Neuronal stem cell (in vitro differentiated cells): ENCODE measurements around the gene GGTLC1.
A peak's percentile ranks its signal among the peaks of the same experiment; 100 is the strongest.
"Not testable (repeated sequence)": the region's sequence is repeated elsewhere in the genome, so short reads cannot be mapped to it uniquely, and the experiment has no call there.

Experiments used
- DNase-seq: peaks from one replicate; pipeline ENCODE4 v3.0.0-alpha.2; 2013; ENCODE audit warnings: low spot score
- H2AFZ ChIP-seq: one replicate; pipeline ENCODE4 v1.6.1; 2013; ENCODE audit warnings: mild to moderate bottlenecking, low read length, inconsistent platforms
- H2AK5ac ChIP-seq: 2 replicates; pipeline ENCODE4 v1.6.1; 2013; ENCODE audit warnings: low read depth, mild to moderate bottlenecking, inconsistent platforms, low read length, moderate library complexity, mixed read lengths
- H2BK120ac ChIP-seq: 2 replicates; pipeline ENCODE4 v1.6.1; 2013; ENCODE audit warnings: low read depth, mild to moderate bottlenecking, inconsistent platforms, low read length, moderate library complexity, mixed read lengths
- H2BK12ac ChIP-seq: one replicate; pipeline ENCODE4 v1.6.1; 2013; ENCODE audit warnings: low read length, inconsistent platforms
- H2BK15ac ChIP-seq: 2 replicates; pipeline ENCODE4 v1.6.1; 2013; ENCODE audit warnings: mild to moderate bottlenecking, low read length, inconsistent platforms, mixed read lengths
- H2BK5ac ChIP-seq: one replicate; pipeline ENCODE4 v1.6.1; 2013; ENCODE audit warnings: inconsistent platforms, mild to moderate bottlenecking, low read length, moderate library complexity
- H3K14ac ChIP-seq: one replicate; pipeline ENCODE4 v1.6.1; 2013; ENCODE audit warnings: low read length, inconsistent platforms
- H3K18ac ChIP-seq: 2 replicates; pipeline ENCODE4 v1.6.1; 2013; ENCODE audit warnings: low read length, inconsistent platforms
- H3K23ac ChIP-seq: 2 replicates; pipeline ENCODE4 v1.6.1; 2013; ENCODE audit warnings: low read depth, mild to moderate bottlenecking, mixed read lengths, low read length, inconsistent platforms; ENCODE audit not compliant: poor library complexity
- H3K27ac ChIP-seq: replicated peaks from 3 replicates; pipeline ENCODE4 v1.5.1; 2013; ENCODE audit warnings: low read length, inconsistent platforms
- H3K27me3 ChIP-seq, 3 experiments: 2 replicates each; pipeline ENCODE4 v1.6.1; 2013; ENCODE audit warnings: low read length in 3 of 3, mild to moderate bottlenecking in 2 of 3, inconsistent platforms in 1 of 3, low read depth in 1 of 3, mixed read lengths in 1 of 3, moderate library complexity in 1 of 3; ENCODE audit not compliant: control insufficient read depth in 3 of 3, insufficient read depth in 3 of 3
- H3K36me3 ChIP-seq, 2 donors: replicated peaks in 1 of 2; 2 replicates each; pipeline ENCODE4 v1.6.1; 2013; ENCODE audit warnings: low read length in 2 of 2; ENCODE audit not compliant: control insufficient read depth in 2 of 2, insufficient read depth in 2 of 2
- H3K4ac ChIP-seq: 2 replicates; pipeline ENCODE4 v1.6.1; 2013; ENCODE audit warnings: inconsistent platforms, mild to moderate bottlenecking, low read length, moderate library complexity
- H3K4me1 ChIP-seq, 2 donors: 1 replicate in 1 of 2; 2 replicates in 1 of 2; pipeline ENCODE4 v1.6.1; 2013; ENCODE audit warnings: low read length in 2 of 2, low read depth in 1 of 2; ENCODE audit not compliant: control insufficient read depth in 2 of 2, insufficient read depth in 1 of 2
- H3K4me2 ChIP-seq: one replicate; pipeline ENCODE4 v1.6.1; 2013; ENCODE audit warnings: mild to moderate bottlenecking, low read length, inconsistent platforms; ENCODE audit not compliant: insufficient read depth, poor library complexity, severe bottlenecking
- H3K4me3 ChIP-seq, 2 donors: 2 replicates each; pipeline ENCODE4 v1.5.1; 2013; ENCODE audit warnings: low read length in 2 of 2, mild to moderate bottlenecking in 2 of 2, inconsistent platforms in 1 of 2, moderate library complexity in 1 of 2
- H3K79me1 ChIP-seq: one replicate; pipeline ENCODE4 v1.6.1; 2013; ENCODE audit warnings: low read depth, mild to moderate bottlenecking, inconsistent platforms, low read length, moderate library complexity
- H3K9ac ChIP-seq: one replicate; pipeline ENCODE4 v1.6.1; 2013; ENCODE audit warnings: mild to moderate bottlenecking, low read depth, low read length, inconsistent platforms; ENCODE audit not compliant: poor library complexity
- H3K9me3 ChIP-seq, 2 donors: replicated peaks in 1 of 2; 2 replicates each; pipeline versions ENCODE3 to v1.6.1; 2013; ENCODE audit warnings: low read length in 2 of 2, mild to moderate bottlenecking in 2 of 2, inconsistent platforms in 1 of 2, low read depth in 1 of 2, mixed read lengths in 1 of 2, moderate library complexity in 1 of 2; ENCODE audit not compliant: control insufficient read depth in 2 of 2, insufficient read depth in 1 of 2
- H4K8ac ChIP-seq: one replicate; pipeline ENCODE4 v1.6.1; 2013; ENCODE audit warnings: low read depth, mild to moderate bottlenecking, inconsistent platforms, low read length, moderate library complexity
- H4K91ac ChIP-seq: one replicate; pipeline ENCODE4 v1.6.1; 2013; ENCODE audit warnings: low read length, low read depth, mild to moderate bottlenecking, inconsistent platforms; ENCODE audit not compliant: poor library complexity
- WGBS, 2 donors: extraction: QIAGEN DNeasy Blood & Tissue Kit; methylation state at CpG; one replicate each; pipeline ENCODE4 v1.1.7; 2013; ENCODE audit warnings: missing lambda C conversion rate in 2 of 2, mixed read lengths in 1 of 2; ENCODE audit not compliant: insufficient read length in 2 of 2, insufficient replicate concordance in 1 of 2; ENCODE audit errors: extremely low coverage in 2 of 2; 5-methylcytosine and 5-hydroxymethylcytosine counted together

The GGTLC1 gene

DNA sequence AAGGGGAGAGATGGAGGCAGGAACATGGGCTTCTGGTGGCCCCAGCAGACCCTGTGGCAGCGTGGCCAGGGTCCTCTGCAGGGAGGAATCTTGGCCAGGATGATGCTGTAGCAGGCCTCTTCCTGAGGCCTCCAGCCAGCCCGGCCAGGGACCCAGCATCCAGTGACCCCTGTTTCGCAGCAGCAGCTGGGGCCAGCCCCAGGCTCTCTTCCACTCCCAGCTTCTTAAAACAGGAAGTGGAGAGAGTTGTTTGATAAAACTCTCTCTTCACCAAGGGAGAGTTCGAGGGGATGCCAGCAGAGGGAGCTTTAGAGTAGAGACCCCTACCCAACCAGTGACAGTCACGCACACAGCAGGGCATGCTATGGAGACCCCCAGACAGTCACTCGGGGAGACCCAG, 10.1 kb downstream of the GGTLC1 start:
- peak overlapping the region; percentile 87 for H3K18ac ChIP-seq
- H4K91ac ChIP-seq, H2BK15ac ChIP-seq, H2BK12ac ChIP-seq, H3K27ac ChIP-seq, H2BK5ac ChIP-seq, H3K4me1 ChIP-seq, H3K9ac ChIP-seq, H2AK5ac ChIP-seq, H2AFZ ChIP-seq, H3K4ac ChIP-seq, H2BK120ac ChIP-seq, H3K23ac ChIP-seq, H4K8ac ChIP-seq, H3K4me2 ChIP-seq, H3K4me3 ChIP-seq, H3K14ac ChIP-seq, H3K36me3 ChIP-seq, H3K27me3 ChIP-seq, H3K79me1 ChIP-seq, H3K9me3 ChIP-seq: not testable (repeated sequence)
- DNase-seq, result peak; percentile 15
- no CpG with 5 or more reads among the region's 6 CpGs for WGBS, 2 donors

DNA sequence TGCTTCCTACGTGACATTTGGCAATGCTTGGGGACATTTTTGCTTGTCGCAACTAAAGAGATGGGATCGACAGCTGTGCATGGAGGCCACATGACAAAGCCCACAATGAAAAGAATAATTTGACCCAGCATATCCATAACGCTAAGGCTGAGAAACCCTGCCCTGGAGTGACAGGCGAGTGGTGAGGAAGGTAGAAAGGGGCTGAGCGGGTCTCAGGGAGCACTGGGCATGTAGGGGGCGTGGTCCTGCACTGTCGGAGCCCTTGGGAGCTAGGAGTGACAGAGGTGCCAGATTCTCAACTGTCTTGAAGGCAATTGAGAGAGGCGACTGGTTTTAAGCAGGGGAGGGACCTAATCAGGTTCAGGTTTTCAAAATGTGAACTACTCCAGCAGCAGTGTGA, 13.6 kb downstream of the GGTLC1 start:
- H2BK120ac ChIP-seq, result no peak overlapping the region
- H3K27ac ChIP-seq, result no peak overlapping the region
- H4K91ac ChIP-seq, result no peak overlapping the region
- H3K4ac ChIP-seq, result no peak overlapping the region
- H3K4me2 ChIP-seq, result no peak overlapping the region
- WGBS, 2 donors, result no CpG with 5 or more reads among the region's 9 CpGs
- no peak overlapping the region for H2BK15ac ChIP-seq
- H3K36me3 ChIP-seq, result no peaks in the 10 kb centered on the region
- no peak overlapping the region for H3K14ac ChIP-seq
- no peak overlapping the region for H3K4me3 ChIP-seq
- H2BK12ac ChIP-seq, result no peak overlapping the region
- H3K9me3 ChIP-seq, result no peaks in the 10 kb centered on the region
- H3K79me1 ChIP-seq, result peaks cover 1% of the 10 kb centered on the region
- no peak overlapping the region for H3K23ac ChIP-seq
- no peak for DNase-seq
- no peak overlapping the region for H4K8ac ChIP-seq
- no peak overlapping the region for H2BK5ac ChIP-seq
- no peak overlapping the region for H3K9ac ChIP-seq
- no peaks in the 10 kb centered on the region for H3K27me3 ChIP-seq
- H3K4me1 ChIP-seq, result no peaks in the 10 kb centered on the region
- H2AFZ ChIP-seq, result no peak overlapping the region
- H3K18ac ChIP-seq, result no peak overlapping the region
- H2AK5ac ChIP-seq, result no peak overlapping the region

DNA sequence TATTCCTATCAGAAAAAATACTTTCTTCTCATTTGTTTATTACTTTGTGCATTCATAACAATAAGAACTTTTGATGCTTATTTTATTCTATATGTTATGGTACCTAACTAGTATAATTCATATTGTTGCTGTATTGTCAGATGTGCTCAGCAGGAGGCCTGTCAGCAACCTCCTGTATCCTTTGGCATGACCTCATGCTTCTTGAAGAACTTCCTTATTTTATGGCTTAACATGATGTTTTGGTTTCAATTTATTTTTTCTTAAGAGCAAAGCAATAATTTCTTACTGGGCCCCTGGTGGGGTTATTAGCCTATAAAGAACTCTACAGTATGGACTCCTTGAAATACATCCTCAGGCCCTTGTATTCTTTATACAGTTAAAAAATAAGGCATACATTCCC, 17.3 kb downstream of the GGTLC1 start:
- Histone ChIP-seq H3K4ac (no peak overlapping the region), H3K18ac (no peak overlapping the region), H3K9ac (no peak overlapping the region), H2AFZ (no peak overlapping the region), H2AK5ac (no peak overlapping the region), H2BK120ac (no peak overlapping the region), H2BK5ac (no peak overlapping the region), H3K79me1 (no peaks in the 10 kb centered on the region), H3K9me3 (no peaks in the 10 kb centered on the region), H3K27me3 (no peaks in the 10 kb centered on the region), H3K14ac (no peak overlapping the region), H2BK12ac (no peak overlapping the region), H3K27ac (no peak overlapping the region), H3K4me1 (no peaks in the 10 kb centered on the region), H3K23ac (no peak overlapping the region), H4K91ac (no peak overlapping the region), H4K8ac (no peak overlapping the region), H2BK15ac (no peak overlapping the region), H3K36me3 (no peaks in the 10 kb centered on the region), H3K4me2 (no peak overlapping the region), H3K4me3 (no peak overlapping the region)
- no peak for DNase-seq

DNA sequence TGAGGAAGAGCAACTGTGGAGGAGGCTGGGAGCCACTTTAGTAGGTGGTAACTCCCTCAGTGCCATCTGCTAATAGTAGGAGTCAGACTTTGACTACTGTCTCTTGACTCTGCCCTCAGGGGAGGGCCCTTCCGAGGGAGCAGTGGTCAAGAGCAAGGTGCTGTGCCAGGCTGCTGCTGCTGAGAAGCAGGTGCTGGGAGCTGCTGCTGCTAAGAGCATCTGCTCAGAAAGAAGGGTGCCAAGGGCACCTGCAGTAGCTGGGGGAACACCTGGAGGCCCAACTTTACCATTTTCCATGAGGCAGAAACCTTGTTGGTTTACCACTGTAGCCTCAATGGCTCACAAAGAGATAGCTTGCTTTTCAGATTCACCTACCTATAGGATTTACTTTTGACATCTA, 18.5 kb downstream of the GGTLC1 start:
- H2AK5ac ChIP-seq, result no peak overlapping the region
- H4K8ac ChIP-seq, result no peak overlapping the region
- DNase-seq, result no peak
- H2BK15ac ChIP-seq, result no peak overlapping the region
- no peak overlapping the region for H4K91ac ChIP-seq
- H3K27me3 ChIP-seq, result no peaks in the 10 kb centered on the region
- no peak overlapping the region for H3K18ac ChIP-seq
- no peaks in the 10 kb centered on the region for H3K79me1 ChIP-seq
- no peak overlapping the region for H2BK12ac ChIP-seq
- H3K9ac ChIP-seq, result no peak overlapping the region
- no peak overlapping the region for H2BK120ac ChIP-seq
- no CpG with 5 or more reads among the region's 1 CpG for WGBS, 2 donors
- H3K36me3 ChIP-seq, result no peaks in the 10 kb centered on the region
- H3K4me3 ChIP-seq, result no peak overlapping the region
- peak overlapping the region; percentile 61 for H3K23ac ChIP-seq
- H3K27ac ChIP-seq, result no peak overlapping the region
- no peak overlapping the region for H2AFZ ChIP-seq
- no peaks in the 10 kb centered on the region for H3K4me1 ChIP-seq
- H3K14ac ChIP-seq, result no peak overlapping the region
- no peak overlapping the region for H2BK5ac ChIP-seq
- no peak overlapping the region for H3K4ac ChIP-seq
- H3K4me2 ChIP-seq, result no peak overlapping the region
- H3K9me3 ChIP-seq, result peaks cover 0 to 4% of the 10 kb centered on the region in 2 donors
